PFSK-1 (cell line): ENCODE measurements around the gene MPDU1.

Experiments used
- FOXP2 ChIP-seq: optimal IDR thresholded peaks from 2 replicates; pipeline ENCODE3; 2011; ENCODE audit warnings: borderline replicate concordance, control low read depth, inconsistent platforms; ENCODE audit not compliant: insufficient read depth; ENCODE audit errors: extremely low read length, extremely low read depth
- POLR2AphosphoS5 ChIP-seq: IDR thresholded peaks from 2 replicates; pipeline ENCODE4 v1.6.1; 2012; ENCODE audit warnings: low read depth, mild to moderate bottlenecking, control low read depth, low read length, moderate library complexity
- REST ChIP-seq, 2 experiments: IDR thresholded peaks; 2 replicates each; pipeline versions ENCODE4 v1.6.1 to v1.8.0; 2011 to 2012; ENCODE audit warnings: low read depth in 2 of 2, low read length in 2 of 2, control low read depth in 1 of 2, inconsistent platforms in 1 of 2, mild to moderate bottlenecking in 1 of 2, moderate library complexity in 1 of 2; ENCODE audit not compliant: insufficient read depth in 1 of 2
- SIN3A ChIP-seq: IDR thresholded peaks from 2 replicates; pipeline ENCODE4 v1.6.1; 2012; ENCODE audit warnings: mild to moderate bottlenecking, low read length, moderate library complexity, borderline replicate concordance; ENCODE audit not compliant: insufficient read depth
- TAF1 ChIP-seq: IDR thresholded peaks from 2 replicates; pipeline ENCODE4 v1.6.1; 2012; ENCODE audit warnings: low read length, control low read depth, borderline replicate concordance; ENCODE audit not compliant: insufficient read depth

Gene MPDU1

GRCh38 chr17:7618608-7619007, 35.0 kb downstream of the MPDU1 start:
- TF ChIP-seq POLR2AphosphoS5, result no peak
- no peak for TF ChIP-seq REST (IDR thresholded peaks at IDR 0.05; ENCODE audit: insufficient read depth in 1 of 2, low read depth in 2 of 2, low read length in 2 of 2)
- TF ChIP-seq FOXP2, result no peak
- no peak for TF ChIP-seq TAF1
- no peak for TF ChIP-seq SIN3A

DNA sequence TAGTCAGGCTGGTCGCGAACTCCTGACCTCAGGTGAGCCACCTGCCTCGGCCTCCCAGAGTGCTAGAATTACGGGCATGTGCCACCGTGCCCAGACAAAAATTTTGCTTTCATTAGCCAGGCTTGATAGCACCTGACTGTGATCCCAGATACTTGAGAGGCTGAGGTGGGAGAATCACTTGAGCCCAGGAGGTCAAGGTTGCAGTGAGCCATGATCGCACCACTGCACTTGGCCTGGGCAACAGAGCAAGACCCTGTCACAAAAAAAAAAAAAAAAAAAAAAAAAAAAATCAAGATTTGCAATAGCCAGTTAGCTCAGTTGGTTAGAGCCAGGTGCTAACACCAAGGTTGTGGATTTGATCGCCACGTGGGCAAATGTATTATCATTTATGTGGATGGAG, 37.2 kb downstream of the MPDU1 start:
- TF ChIP-seq SIN3A, result no peak
- no peak for TF ChIP-seq REST (IDR thresholded peaks at IDR 0.05; ENCODE audit: insufficient read depth in 1 of 2, low read depth in 2 of 2, low read length in 2 of 2)
- no peak for TF ChIP-seq FOXP2
- no peak for TF ChIP-seq POLR2AphosphoS5
- no peak for TF ChIP-seq TAF1

- no peak for TF ChIP-seq SIN3A
- no peak for TF ChIP-seq FOXP2
- no peak for TF ChIP-seq TAF1
- no peak for TF ChIP-seq REST (IDR thresholded peaks at IDR 0.05; ENCODE audit: insufficient read depth in 1 of 2, low read depth in 2 of 2, low read length in 2 of 2)
- no peak for TF ChIP-seq POLR2AphosphoS5
These were observed 40.0 kb downstream of the MPDU1 start for GRCh38 chr17:7623661-7624060.

- TF ChIP-seq FOXP2 (no peak), REST (IDR thresholded peaks at IDR 0.05; ENCODE audit: insufficient read depth in 1 of 2, low read depth in 2 of 2, low read length in 2 of 2) (no peak), TAF1 (no peak), POLR2AphosphoS5 (no peak), SIN3A (no peak)
These were observed 42.7 kb downstream of the MPDU1 start for GRCh38 chr17:7626307-7626706.

DNA sequence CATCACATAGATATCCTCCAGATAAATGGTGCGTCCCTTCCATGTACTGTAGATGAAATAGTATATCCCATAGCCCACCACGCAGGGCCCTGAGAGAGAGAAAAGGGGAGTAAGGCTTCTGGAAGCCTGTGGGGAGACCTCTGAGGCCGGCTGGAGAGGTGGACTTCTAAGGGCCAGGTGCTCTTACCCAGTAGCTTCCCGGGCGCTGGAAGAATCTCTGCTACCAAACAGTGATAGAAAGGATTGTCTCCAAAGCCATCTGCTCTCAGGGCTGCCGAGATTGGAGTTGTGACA, 43.3 kb downstream of the MPDU1 start:
- TF ChIP-seq POLR2AphosphoS5, result no peak
